GM18951 (cell line): ENCODE results near the gene DTX1.
"Not testable (repeated sequence)": the region's sequence is repeated elsewhere in the genome, so short reads cannot be mapped to it uniquely, and the experiment has no call there.

ENCODE experiments used
- POLR2A ChIP-seq: IDR thresholded peaks from 4 replicates; pipeline ENCODE4 v1.6.1; 2011; ENCODE audit warnings: mild to moderate bottlenecking; ENCODE audit not compliant: insufficient read length, insufficient read depth; ENCODE audit errors: extremely low read depth
- in situ Hi-C: fragments of 300-500 bp; cut with MboI; formaldehyde crosslinking; loops from one replicate; pipeline ENCODE4 v1.12.0; 2022; ENCODE audit warnings: low sequenced_read_pairs, mixed read lengths, inconsistent platforms; ENCODE audit not compliant: unreplicated experiment

Gene DTX1

GRCh38 chr12:113111247-113111646 lies 54.7 kb downstream of the DTX1 start:
- no peak for TF ChIP-seq POLR2A
- in situ Hi-C loops, result no loop called here

DNA sequence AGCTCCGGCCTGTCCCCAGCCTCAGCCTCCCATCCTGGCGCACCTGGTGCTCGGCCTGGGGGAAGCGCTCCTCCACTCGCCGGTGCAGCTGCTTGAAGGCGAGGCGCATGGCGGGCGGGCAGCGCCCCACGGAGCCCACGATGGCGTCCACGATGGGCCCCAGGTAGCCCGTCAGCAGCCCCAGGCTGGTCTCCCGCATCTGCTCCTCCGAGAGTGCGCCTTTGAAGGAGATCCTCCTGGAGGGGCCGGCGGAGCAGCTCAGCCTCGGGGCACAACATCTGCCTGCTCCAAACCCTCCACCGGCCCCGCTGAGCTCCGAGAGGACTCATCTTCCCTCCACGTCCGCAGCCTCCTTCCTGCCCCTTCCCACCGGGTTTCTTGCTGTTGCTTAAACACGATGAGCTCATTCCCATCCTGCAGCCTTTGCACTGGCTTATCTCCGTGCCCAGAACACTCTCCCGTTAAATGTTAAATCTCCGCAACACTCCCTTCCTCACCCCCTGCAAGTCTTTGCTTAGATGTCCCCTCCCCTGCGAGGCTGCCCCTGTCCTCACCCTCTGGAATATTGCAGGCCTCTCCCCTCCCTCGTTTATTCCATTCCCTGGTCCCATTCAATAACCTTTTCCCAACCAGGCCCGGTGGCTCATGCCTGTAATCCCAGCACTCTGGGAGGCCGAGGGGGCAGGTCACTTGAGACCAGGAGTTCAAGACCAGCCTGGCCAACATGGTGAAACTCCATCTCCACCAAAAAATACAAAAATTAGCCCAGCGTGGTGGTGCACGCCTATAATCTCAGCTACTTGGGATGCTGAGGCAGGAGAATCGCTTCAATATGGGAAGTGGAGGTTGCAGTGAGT lies 55.7 kb downstream of the DTX1 start:
- in situ Hi-C loops, result no loop called here
- no peak for TF ChIP-seq POLR2A

- no peak for TF ChIP-seq POLR2A
- in situ Hi-C loops, result no loop called here
Measured at GRCh38 chr12:113113397-113113796, 56.9 kb downstream of the DTX1 start.

DNA sequence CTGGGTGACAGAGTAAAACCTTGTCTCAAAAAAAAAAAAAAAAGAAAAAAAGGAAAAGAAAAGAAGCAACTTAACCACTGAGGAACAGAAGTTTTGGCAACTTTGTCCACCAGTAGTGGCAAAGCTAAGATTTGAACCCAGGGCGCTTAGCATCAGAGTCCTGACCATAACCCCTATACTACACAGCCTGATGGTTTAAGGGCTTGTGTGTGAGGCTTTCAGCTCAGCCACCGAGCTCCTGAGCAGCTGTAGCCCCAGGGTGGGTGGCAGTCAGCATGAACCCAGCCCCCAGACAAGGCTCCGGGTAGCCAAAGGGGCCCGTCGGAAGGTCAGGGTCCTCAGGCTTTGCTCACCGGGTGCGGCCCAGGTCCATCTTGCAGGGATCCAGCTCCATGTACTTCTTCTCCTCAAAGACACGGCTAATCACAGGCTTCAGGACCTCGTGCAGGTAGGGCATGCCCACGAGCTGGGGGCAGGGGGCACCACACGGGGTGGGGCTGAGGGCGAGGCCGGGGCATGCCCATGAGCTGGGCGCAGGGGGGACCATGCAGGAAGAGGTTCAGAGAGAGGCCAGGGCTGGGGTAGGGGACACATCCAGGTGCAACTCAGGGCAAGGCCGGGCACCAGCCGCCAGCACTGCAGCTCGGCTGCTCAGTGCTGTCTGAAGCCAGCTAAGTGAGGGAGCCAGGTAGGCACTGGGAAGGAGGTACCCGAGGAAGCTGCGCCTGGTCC lies 58.1 kb downstream of the DTX1 start:
- in situ Hi-C loops, result no loop called here
- no peak for TF ChIP-seq POLR2A

GRCh38 chr12:113115455-113116126 lies 59.1 kb downstream of the DTX1 start:
- TF ChIP-seq POLR2A, result no peak
- in situ Hi-C loops, result no loop called here

DNA sequence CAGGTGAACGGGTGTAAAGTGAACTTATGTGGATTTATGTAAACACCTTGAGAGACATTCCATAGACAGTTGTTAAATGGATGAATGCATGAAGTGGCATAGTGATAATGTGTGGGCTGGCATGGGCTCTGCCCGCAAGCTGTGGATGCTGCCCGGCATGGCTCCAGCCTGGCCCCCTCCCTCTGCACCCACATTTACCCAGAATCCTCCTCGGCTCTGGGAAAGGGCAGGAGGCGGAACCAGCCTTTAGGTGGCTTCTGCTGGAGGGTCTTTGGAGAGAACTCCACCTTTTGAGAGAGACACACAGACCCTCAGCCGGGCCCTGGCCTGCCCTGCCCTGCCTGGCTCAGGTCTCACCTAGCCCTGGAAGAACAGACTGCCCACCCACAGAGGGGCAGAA lies 60.3 kb downstream of the DTX1 start:
- in situ Hi-C loops, result no loop called here
- no peak for TF ChIP-seq POLR2A

DNA sequence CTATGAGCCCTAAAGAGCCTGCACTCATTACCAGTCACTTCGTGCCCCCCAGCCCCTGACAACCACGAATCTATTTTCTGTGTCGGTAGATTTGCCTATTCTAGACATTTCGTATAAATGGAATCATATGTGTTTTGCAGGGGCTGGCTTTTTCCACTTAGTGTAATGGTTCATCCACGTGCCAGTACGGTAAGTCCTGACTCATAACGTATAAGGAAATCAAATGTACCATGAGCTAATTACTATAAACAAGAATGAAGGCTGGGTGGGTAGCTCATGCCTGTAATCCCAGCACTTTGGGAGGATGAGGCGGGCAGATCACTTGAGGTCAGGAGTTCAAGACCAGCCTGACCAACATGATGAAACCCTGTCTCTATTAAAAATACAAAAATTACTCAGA lies 61.2 kb downstream of the DTX1 start:
- in situ Hi-C loops, result not testable (repeated sequence)

DNA sequence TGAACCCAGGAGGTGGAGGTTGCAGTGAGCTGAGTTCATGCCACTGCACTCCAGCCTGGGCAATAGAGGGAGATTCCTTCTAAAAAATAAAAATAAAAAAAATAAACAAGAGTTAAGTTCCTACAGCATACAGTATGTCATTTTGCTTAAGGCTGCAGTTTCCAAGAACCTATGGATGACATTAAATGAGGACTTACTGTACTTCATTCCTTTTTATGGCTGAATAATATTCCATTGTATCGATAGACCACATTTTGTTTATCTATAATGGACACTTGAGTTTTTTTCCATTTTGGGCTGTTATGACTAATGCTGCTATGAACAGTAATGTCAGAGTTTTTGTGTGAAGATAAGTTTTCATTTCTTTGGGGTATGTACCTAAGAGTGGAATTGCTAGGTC lies 61.6 kb downstream of the DTX1 start:
- in situ Hi-C loops, result no loop called here
- TF ChIP-seq POLR2A, result no peak

DNA sequence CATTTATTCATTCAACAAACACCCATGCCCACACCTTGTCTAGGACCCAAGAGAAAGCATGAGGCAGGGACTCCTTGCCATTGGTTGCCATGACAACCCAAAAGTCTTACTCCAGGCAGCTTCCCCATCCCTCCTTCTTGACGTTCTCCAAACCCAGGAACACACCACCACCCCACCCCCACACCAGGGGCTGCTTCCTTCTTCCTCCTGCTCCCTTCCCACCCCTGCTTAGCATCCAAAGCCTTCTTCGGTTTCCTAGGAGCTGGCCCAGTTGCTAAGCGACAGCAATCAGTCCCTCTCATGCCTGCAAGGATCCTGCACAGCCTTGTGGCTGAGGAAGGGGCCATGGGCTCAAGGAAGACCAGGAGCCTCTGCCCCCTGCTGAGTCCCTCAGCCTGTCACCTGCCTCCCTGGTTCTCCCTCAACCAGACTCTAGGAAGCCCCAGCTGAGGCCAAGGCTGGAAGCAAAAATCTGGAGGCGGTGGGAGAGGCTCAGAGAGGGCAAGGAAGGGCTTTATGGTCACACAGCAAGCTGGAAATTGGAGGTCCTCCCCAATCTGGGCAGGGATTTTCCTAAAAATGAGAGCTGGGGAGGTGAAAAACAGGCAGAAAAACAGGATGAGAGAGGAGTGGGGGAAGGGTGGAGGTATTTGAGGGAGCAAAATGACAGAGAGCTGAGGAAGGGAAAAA lies 63.6 kb downstream of the DTX1 start:
- in situ Hi-C loops, result no loop called here
- TF ChIP-seq POLR2A, result no peak

GRCh38 chr12:113120670-113121370 lies 64.3 kb downstream of the DTX1 start:
- in situ Hi-C loops, result no loop called here
- no peak for TF ChIP-seq POLR2A

DNA sequence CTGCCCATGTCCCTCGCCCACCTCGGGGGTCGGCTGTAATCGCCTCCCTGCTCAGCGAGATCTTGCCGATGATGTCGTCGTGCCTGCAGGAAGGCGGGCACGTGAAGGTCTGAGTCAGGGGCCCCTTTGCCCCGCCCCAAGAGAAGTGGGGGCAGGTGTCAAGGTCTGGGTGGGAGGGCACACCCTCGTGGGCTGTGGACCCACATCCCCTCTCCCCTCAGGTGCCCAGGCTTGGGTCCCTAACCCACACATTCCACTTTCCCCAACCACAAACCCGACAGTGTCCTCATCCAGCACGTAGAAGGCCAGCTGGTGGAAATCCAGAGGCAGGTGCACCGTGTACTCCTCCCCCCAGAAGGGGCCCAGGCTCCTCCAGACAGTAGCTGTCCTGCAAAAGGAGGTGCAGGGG lies 71.3 kb downstream of the DTX1 start:
- in situ Hi-C loops, result no loop called here
- TF ChIP-seq POLR2A, result no peak

DNA sequence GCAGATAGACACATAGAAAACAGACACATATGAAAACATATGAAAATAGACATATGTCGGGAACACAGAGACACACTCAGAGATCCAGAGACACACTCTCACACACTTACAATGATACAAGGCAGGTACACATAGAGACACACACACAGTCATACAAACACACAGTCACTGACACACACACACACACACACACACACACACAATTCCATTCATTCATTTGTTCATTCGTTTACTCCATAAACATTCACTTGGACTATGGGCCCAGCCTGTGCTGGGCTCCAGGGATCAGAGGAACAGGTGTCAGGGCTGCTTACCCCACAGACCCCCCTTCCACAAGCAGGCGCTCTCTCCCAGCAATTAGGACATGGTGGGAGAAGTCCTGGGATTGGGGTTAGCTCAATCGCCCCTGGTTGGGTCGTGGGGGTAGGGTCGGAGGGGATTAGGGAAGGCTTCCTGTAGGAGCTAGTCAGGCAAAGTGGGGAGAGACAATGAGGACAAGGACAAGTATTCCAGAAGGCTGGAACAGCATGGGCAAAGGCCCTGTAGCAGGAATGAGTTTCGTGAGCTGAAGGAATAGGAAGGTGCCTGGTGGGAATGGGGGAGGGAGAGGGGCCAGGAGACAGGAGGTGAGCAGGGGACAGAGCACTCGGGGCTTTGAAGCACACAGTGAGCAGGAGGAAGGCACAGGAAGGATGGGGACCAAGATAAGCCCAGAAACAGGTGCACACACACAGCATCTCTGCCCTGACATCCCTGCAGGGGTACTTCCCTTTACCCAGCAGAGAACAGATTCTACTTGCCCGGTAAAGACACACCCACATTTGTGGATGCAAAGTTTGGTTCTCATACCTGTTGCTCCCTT lies 72.5 kb downstream of the DTX1 start:
- in situ Hi-C loops, result no loop called here
- TF ChIP-seq POLR2A, result no peak
